SH-SY5Y (cell line): ENCODE measurements around the gene HOXD9.

ENCODE experiments used
- GATA2 ChIP-seq: IDR thresholded peaks from 2 replicates; pipeline ENCODE4 v1.6.1; 2011; ENCODE audit warnings: mild to moderate bottlenecking, low read depth, low read length
- GATA3 ChIP-seq: IDR thresholded peaks from 2 replicates; pipeline ENCODE4 v1.6.1; 2011; ENCODE audit warnings: low read depth, mild to moderate bottlenecking, low read length, moderate library complexity

DNA sequence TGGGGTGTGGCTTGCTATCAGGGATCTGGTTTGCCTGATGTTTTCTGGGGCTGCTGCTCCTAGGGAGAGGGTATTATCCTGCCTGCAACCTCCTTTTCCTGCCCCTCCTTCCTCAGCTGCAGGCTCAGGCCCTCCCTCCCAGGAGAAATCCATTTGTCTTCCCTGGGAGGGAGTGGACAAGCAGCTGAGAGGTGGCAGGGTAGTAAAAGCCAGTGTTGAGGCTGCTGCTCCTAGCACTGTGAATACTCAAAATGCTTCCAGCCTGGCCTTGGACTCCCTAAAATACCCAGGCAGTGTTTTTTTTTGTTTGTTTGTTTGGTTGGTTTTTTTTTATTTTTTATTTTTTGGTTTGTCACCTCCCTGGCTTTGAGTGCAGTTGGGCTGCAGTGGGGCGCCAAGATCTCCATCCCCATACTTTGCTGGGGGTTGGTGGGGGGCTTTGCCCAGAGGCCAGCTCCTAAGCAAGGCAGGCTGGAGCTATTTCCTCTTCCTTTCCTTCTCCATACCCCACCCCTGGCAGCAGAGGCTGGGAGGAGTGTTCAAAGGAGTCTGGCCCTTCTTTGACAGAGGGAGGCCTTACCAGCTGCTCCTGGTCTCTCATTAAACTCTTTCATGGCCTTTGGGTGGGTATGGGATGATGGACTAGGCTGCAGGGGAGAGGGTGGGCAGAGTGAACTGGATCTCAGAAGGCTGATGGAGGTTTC lies 48.2 kb downstream of the HOXD9 start:
- TF ChIP-seq GATA3 (no peak), GATA2 (no peak)
